ENCODE results near the gene NCF2. TPM values are rescaled to one million over a fixed set of nuclear protein-coding genes. Genes with fewer than 3 reads are reported as not detected.
A peak's percentile ranks its signal among the peaks of the same experiment; 100 is the strongest.

The NCF2 gene
- total and polyA plus RNA-seq, 12 donors: 2.3 to 22.7 (median 13.9) TPM

- 83 to 93% (median 90%) methylated on average over 3 of the region's 3 CpGs for WGBS, 4 donors
- TF ChIP-seq POLR2A (IDR thresholded peaks at IDR 0.05) (no peak), CTCF (IDR thresholded peaks at IDR 0.05) (no peak)
- intact Hi-C loops (cut with DNase I): no loop called here
- H3K36me3 ChIP-seq (replicated peaks in 1 of 2): no peaks in the 10 kb centered on the region
- H3K27me3 ChIP-seq: no peaks in the 10 kb centered on the region
- DNase-seq: no peak
- peaks cover 0 to 9% of the 10 kb centered on the region in 2 donors for H3K4me1 ChIP-seq (replicated peaks in 1 of 2)
- H3K9me3 ChIP-seq (replicated peaks in 1 of 3): no peaks in the 10 kb centered on the region
- no peak overlapping the region for H3K4me3 ChIP-seq
- H3K27ac ChIP-seq: no peak overlapping the region
These were observed 10.4 kb upstream of the NCF2 start for GRCh38 chr1:183600634-183601033.

- WGBS, 4 donors: 73 to 83% (median 82%) methylated on average over 3 of the region's 3 CpGs
- no peak overlapping the region for H3K4me3 ChIP-seq
- intact Hi-C loops (cut with DNase I): no loop called here
- H3K27me3 ChIP-seq: no peaks in the 10 kb centered on the region
- H3K36me3 ChIP-seq (replicated peaks in 1 of 2): no peaks in the 10 kb centered on the region
- TF ChIP-seq CTCF (IDR thresholded peaks at IDR 0.05): no peak
- TF ChIP-seq POLR2A (IDR thresholded peaks at IDR 0.05): no peak
- no peaks in the 10 kb centered on the region for H3K9me3 ChIP-seq (replicated peaks in 1 of 3)
- peak in 2 of 7 donors; percentile 40 to 56 for DNase-seq
- H3K27ac ChIP-seq: no peak overlapping the region
- H3K4me1 ChIP-seq (replicated peaks in 1 of 2): peaks cover 0 to 9% of the 10 kb centered on the region in 2 donors
These were observed 9.9 kb upstream of the NCF2 start for GRCh38 chr1:183600136-183600535.

- DNase-seq: no peak
- Histone ChIP-seq H3K27me3 (no peaks in the 10 kb centered on the region), H3K36me3 (replicated peaks in 1 of 2) (no peaks in the 10 kb centered on the region), H3K4me1 (replicated peaks in 1 of 2) (peaks cover 0 to 9% of the 10 kb centered on the region in 2 donors), H3K27ac (no peak overlapping the region), H3K4me3 (no peak overlapping the region), H3K9me3 (replicated peaks in 1 of 3) (no peaks in the 10 kb centered on the region)
- WGBS, 4 donors: 56 to 71% (median 66%) methylated on average over 2 of the region's 2 CpGs
- no peak for TF ChIP-seq POLR2A (IDR thresholded peaks at IDR 0.05)
- TF ChIP-seq CTCF (IDR thresholded peaks at IDR 0.05): no peak
- intact Hi-C loops (cut with DNase I): no loop called here
These were observed 8.1 kb upstream of the NCF2 start for GRCh38 chr1:183598386-183598785.

DNA sequence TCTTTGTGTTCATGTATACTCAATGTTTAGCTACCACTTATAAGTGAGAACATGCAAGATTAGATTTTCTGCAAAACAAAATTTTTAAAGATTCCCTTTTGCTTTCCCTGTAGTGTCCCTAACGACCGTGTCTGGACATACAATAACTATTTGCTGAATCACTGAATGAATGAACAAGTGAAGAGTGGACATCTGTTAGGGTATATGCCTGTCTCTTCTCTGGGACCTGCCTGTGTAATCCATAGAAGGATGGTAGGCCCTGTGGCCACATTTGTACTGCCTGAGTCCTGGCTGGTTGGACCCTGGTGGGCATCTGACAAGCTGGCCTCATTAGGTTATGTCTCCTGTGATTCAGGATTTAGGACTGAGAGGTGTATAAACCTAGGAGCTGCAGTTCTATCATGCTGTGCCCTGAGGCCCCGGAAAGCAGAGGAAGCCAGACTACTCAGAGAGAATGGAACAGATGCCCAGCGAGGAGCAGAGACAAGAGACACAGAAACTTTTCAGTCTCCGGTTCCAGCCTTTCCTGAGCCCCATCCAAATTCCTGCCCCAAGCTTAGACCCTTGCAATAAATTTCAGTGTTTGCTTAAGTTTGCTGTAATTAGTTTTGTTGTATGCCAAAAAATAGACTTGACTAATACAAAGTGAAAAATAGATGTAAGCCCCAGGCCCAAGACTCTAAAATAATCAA is 7.5 kb upstream of the NCF2 start:
- H3K27me3 ChIP-seq: no peaks in the 10 kb centered on the region
- H3K36me3 ChIP-seq (replicated peaks in 1 of 2): no peaks in the 10 kb centered on the region
- H3K4me3 ChIP-seq: no peak overlapping the region
- peak overlapping the region in 1 of 5 donors; percentile 38 for H3K27ac ChIP-seq
- WGBS, 4 donors: 69 to 80% (median 74%) methylated on average over 5 of the region's 5 CpGs
- H3K4me1 ChIP-seq (replicated peaks in 1 of 2): peaks cover 0 to 9% of the 10 kb centered on the region in 2 donors
- TF ChIP-seq CTCF (IDR thresholded peaks at IDR 0.05): no peak
- TF ChIP-seq POLR2A (IDR thresholded peaks at IDR 0.05): no peak
- no peaks in the 10 kb centered on the region for H3K9me3 ChIP-seq (replicated peaks in 1 of 3)
- intact Hi-C loops (cut with DNase I): no loop called here
- DNase-seq: no peak
